Hematopoietic multipotent progenitor cell treated with erythropoietin and hydrocortisone succinate and interleukin-3 and kit ligand, for 8 days (in vitro differentiated cells): ENCODE results near the gene CRIP1.

Source experiments
- DNase-seq: peaks from one replicate; pipeline ENCODE4 v3.0.0-alpha.2; 2015

Gene CRIP1

GRCh38 chr14:105482486-105483110, 4.1 kb upstream of the CRIP1 start:
- no peak for DNase-seq

- DNase-seq: no peak
Observed at GRCh38 chr14:105483300-105484068, 3.2 kb upstream of the CRIP1 start.

- no peak for DNase-seq
Observed at GRCh38 chr14:105484069-105484996, 2.4 kb upstream of the CRIP1 start.

GRCh38 chr14:105484997-105485393, 1.7 kb upstream of the CRIP1 start:
- DNase-seq: no peak

- DNase-seq: peak; percentile 79
Observed at GRCh38 chr14:105485739-105486162, 935 bp upstream of the CRIP1 start.

GRCh38 chr14:105486974-105487448, 325 bp downstream of the CRIP1 start:
- no peak for DNase-seq

GRCh38 chr14:105487449-105487985, 831 bp downstream of the CRIP1 start:
- peak; percentile 22 for DNase-seq

- DNase-seq: no peak
Observed at GRCh38 chr14:105487986-105488777, 1.5 kb downstream of the CRIP1 start.

- no peak for DNase-seq
Observed at GRCh38 chr14:105488781-105489541, 2.3 kb downstream of the CRIP1 start.

- peak; percentile 83 for DNase-seq
Observed at GRCh38 chr14:105489542-105490266, 3.0 kb downstream of the CRIP1 start.

- DNase-seq: no peak
Observed at GRCh38 chr14:105490267-105490571, 3.5 kb downstream of the CRIP1 start.

- peak; percentile 100 for DNase-seq
Observed at GRCh38 chr14:105490572-105491365, 4.1 kb downstream of the CRIP1 start, which contains the start of gene TEDC1. Gene TEDC1 (plus strand): TSS chr14:105491246. CDS start chr14:105491376, 130 bp downstream.

- DNase-seq: peak; percentile 88
Observed at GRCh38 chr14:105491366-105491973, 4.8 kb downstream of the CRIP1 start.

- DNase-seq: no peak
Observed at GRCh38 chr14:105492031-105492970, 5.6 kb downstream of the CRIP1 start.

GRCh38 chr14:105492971-105493871, 6.5 kb downstream of the CRIP1 start:
- DNase-seq: no peak

GRCh38 chr14:105493921-105494605, 7.4 kb downstream of the CRIP1 start:
- DNase-seq: no peak

- DNase-seq: no peak
Observed at GRCh38 chr14:105494606-105494929, 7.9 kb downstream of the CRIP1 start.
